ENCODE results near the gene SCAF11. TPM values are rescaled to one million over a fixed set of nuclear protein-coding genes. Genes with fewer than 3 reads are reported as not detected.

The SCAF11 gene
- total and polyA plus RNA-seq, 10 of the 15 experiments (the other 5 are each of a cell fraction or from before 2014, with no cell fraction given): 42.0 to 153 (median 100) TPM

DNA sequence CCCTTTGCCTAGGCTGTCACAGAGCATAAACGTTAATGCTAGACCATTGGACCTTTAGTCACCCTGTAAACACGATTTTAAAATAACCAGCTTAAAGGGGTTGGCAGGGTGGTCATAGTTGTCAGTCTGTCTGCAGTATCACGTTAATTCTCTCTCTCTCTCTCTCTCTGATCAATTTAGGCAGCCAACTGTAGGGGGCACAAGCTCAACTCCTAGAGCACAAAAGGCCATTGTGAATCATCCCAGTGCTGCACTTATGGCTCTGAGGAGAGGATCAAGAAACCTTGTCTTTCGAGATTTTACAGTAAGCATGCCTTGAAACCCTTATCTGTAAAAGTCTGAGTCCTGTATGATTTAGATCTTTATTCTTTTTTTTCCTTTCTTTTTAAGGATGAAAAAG, 97.1 kb downstream of the SCAF11 start:
- ATAC-seq (no peak), DNase-seq (ENCODE audit: low read depth, low spot score) (no peak), FAIRE-seq (no peak)
- no TSS peak for BruUV-seq (replicated peaks)
- Histone ChIP-seq H2AFZ (ENCODE audit: control insufficient read depth, low read depth, low read length) (no peak overlapping the region), H3K79me2 (ENCODE audit: control insufficient read depth, insufficient read depth, low read length) (no peaks in the 10 kb centered on the region), H3K9me3 (replicated peaks; ENCODE audit: control insufficient read depth, insufficient read depth, low read length) (no peaks in the 10 kb centered on the region), H4K20me1 (ENCODE audit: control insufficient read depth, insufficient read depth) (no peaks in the 10 kb centered on the region), H3K36me3 (ENCODE audit: control insufficient read depth in 2 of 2, insufficient read depth in 2 of 2, low read length in 1 of 2) (peaks cover 2 to 15% of the 10 kb centered on the region in 2 experiments), H3K27me3 (replicated peaks in 1 of 2; ENCODE audit: control insufficient read depth in 2 of 2, insufficient read depth in 2 of 2, low read length in 1 of 2) (no peaks in the 10 kb centered on the region), H3K4me3 (no peak overlapping the region), H3K9ac (ENCODE audit: control insufficient read depth, insufficient read depth, low read length) (no peak overlapping the region), H3K27ac (ENCODE audit: control insufficient read depth, insufficient read depth) (no peak overlapping the region), H3K4me2 (ENCODE audit: control insufficient read depth, insufficient read depth) (no peak overlapping the region), H3K4me1 (ENCODE audit: control insufficient read depth, insufficient read depth, low read length) (no peaks in the 10 kb centered on the region)
- ChIA-PET SMC1A (ENCODE audit: uncharacterized antibody, unreplicated experiment) (interaction anchor here (0.7 to 1.2 kb wide), 2 partner anchors 108 to 130 kb away, joined by 3 read pairs; no protein-coding TSS in a partner anchor), POLR2A (interaction anchor here (0.8 kb wide), 1 partner anchor 9 kb away, joined by 3 read pairs; no protein-coding TSS in a partner anchor), CTCF (interaction anchor here (1.5 to 1.8 kb wide), 2 partner anchors 10 to 20 kb away, joined by 4 to 7 read pairs; no protein-coding TSS in a partner anchor), RAD21 (ENCODE audit: unreplicated experiment) (interaction anchor here (1.9 kb wide), 1 partner anchor 349 kb away, joined by 5 read pairs; no protein-coding TSS in a partner anchor)
- WGBS (ENCODE audit: insufficient coverage, insufficient replicate concordance, low lambda C conversion rate, missing lambda C conversion rate): 83% methylated on average over 4 of the region's 4 CpGs
- TF ChIP-seq, protein P1, sequence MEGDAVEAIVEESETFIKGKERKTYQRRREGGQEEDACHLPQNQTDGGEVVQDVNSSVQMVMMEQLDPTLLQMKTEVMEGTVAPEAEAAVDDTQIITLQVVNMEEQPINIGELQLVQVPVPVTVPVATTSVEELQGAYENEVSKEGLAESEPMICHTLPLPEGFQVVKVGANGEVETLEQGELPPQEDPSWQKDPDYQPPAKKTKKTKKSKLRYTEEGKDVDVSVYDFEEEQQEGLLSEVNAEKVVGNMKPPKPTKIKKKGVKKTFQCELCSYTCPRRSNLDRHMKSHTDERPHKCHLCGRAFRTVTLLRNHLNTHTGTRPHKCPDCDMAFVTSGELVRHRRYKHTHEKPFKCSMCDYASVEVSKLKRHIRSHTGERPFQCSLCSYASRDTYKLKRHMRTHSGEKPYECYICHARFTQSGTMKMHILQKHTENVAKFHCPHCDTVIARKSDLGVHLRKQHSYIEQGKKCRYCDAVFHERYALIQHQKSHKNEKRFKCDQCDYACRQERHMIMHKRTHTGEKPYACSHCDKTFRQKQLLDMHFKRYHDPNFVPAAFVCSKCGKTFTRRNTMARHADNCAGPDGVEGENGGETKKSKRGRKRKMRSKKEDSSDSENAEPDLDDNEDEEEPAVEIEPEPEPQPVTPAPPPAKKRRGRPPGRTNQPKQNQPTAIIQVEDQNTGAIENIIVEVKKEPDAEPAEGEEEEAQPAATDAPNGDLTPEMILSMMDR (IDR thresholded peaks at IDR 0.05 in 2 of 3, conservative IDR thresholded peaks at IDR 0.05 in 1 of 3; ENCODE audit: control insufficient read depth in 2 of 3, extremely low read depth in 1 of 3, insufficient read depth in 1 of 3, low read depth in 3 of 3, low read length in 3 of 3): peak in 2 of 3 experiments; percentile 3 to 18; a peak in 1 of 6 replicates
- TF ChIP-seq POLR2A (IDR thresholded peaks at IDR 0.05; ENCODE audit: low read depth, low read length) (no peak), HDAC6 (IDR thresholded peaks at IDR 0.05; ENCODE audit: unreplicated experiment) (no peak), PAX8 (IDR thresholded peaks at IDR 0.05) (no peak)
- intact Hi-C loops (cut with micrococcal nuclease; ENCODE audit: unreplicated experiment) (no loop called here), in situ Hi-C loops (cut with MboI) (no loop called here)

DNA sequence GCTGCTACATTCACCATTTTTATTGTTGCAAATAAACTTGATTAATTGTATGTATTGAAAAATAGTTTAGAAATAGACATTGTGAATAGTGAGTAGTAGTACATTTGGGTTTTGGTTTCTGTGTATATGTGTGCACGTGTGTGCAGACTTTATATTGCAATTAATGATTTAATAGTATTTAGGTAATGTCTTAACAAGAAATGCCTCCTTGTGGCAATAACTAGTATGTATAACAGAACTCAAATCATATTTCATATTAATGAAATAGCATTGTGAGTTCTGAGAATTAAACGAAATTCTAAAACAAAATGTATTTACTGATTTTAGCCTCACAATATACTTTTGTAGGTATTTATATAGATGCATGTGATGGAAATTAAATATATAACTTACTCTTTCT, 100.1 kb downstream of the SCAF11 start:
- 100% methylated on average over 2 of the region's 2 CpGs for WGBS (ENCODE audit: insufficient coverage, insufficient replicate concordance, low lambda C conversion rate, missing lambda C conversion rate)
- Histone ChIP-seq H3K4me1 (ENCODE audit: control insufficient read depth, insufficient read depth, low read length) (no peaks in the 10 kb centered on the region), H4K20me1 (ENCODE audit: control insufficient read depth, insufficient read depth) (no peaks in the 10 kb centered on the region), H3K27me3 (replicated peaks in 1 of 2; ENCODE audit: control insufficient read depth in 2 of 2, insufficient read depth in 2 of 2, low read length in 1 of 2) (no peaks in the 10 kb centered on the region), H3K36me3 (ENCODE audit: control insufficient read depth in 2 of 2, insufficient read depth in 2 of 2, low read length in 1 of 2) (peaks cover 4 to 20% of the 10 kb centered on the region in 2 experiments), H3K4me3 (no peak overlapping the region), H3K9me3 (replicated peaks; ENCODE audit: control insufficient read depth, insufficient read depth, low read length) (peaks cover 6% of the 10 kb centered on the region; the same call in 1 of the 3 replicates), H3K79me2 (ENCODE audit: control insufficient read depth, insufficient read depth, low read length) (no peaks in the 10 kb centered on the region), H2AFZ (ENCODE audit: control insufficient read depth, low read depth, low read length) (no peak overlapping the region), H3K27ac (ENCODE audit: control insufficient read depth, insufficient read depth) (no peak overlapping the region), H3K4me2 (ENCODE audit: control insufficient read depth, insufficient read depth) (no peak overlapping the region), H3K9ac (ENCODE audit: control insufficient read depth, insufficient read depth, low read length) (no peak overlapping the region)
- ChIA-PET RAD21 (ENCODE audit: unreplicated experiment) (no interaction called here), CTCF (no interaction called here), SMC1A (ENCODE audit: uncharacterized antibody, unreplicated experiment) (no interaction called here), POLR2A (no interaction called here)
- DNase-seq (ENCODE audit: low read depth, low spot score): no peak
- intact Hi-C loops (cut with micrococcal nuclease; ENCODE audit: unreplicated experiment) (no loop called here), in situ Hi-C loops (cut with MboI) (no loop called here)
- no TSS peak for BruUV-seq (replicated peaks)
- FAIRE-seq: no peak
- TF ChIP-seq CREB1 (IDR thresholded peaks at IDR 0.05; ENCODE audit: low read depth) (no peak), MTA2 (IDR thresholded peaks at IDR 0.05; ENCODE audit: low read depth) (no peak)
- TF ChIP-seq, protein P2, sequence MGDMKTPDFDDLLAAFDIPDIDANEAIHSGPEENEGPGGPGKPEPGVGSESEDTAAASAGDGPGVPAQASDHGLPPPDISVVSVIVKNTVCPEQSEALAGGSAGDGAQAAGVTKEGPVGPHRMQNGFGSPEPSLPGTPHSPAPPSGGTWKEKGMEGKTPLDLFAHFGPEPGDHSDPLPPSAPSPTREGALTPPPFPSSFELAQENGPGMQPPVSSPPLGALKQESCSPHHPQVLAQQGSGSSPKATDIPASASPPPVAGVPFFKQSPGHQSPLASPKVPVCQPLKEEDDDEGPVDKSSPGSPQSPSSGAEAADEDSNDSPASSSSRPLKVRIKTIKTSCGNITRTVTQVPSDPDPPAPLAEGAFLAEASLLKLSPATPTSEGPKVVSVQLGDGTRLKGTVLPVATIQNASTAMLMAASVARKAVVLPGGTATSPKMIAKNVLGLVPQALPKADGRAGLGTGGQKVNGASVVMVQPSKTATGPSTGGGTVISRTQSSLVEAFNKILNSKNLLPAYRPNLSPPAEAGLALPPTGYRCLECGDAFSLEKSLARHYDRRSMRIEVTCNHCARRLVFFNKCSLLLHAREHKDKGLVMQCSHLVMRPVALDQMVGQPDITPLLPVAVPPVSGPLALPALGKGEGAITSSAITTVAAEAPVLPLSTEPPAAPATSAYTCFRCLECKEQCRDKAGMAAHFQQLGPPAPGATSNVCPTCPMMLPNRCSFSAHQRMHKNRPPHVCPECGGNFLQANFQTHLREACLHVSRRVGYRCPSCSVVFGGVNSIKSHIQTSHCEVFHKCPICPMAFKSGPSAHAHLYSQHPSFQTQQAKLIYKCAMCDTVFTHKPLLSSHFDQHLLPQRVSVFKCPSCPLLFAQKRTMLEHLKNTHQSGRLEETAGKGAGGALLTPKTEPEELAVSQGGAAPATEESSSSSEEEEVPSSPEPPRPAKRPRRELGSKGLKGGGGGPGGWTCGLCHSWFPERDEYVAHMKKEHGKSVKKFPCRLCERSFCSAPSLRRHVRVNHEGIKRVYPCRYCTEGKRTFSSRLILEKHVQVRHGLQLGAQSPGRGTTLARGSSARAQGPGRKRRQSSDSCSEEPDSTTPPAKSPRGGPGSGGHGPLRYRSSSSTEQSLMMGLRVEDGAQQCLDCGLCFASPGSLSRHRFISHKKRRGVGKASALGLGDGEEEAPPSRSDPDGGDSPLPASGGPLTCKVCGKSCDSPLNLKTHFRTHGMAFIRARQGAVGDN (IDR thresholded peaks at IDR 0.05): no peak
- TF ChIP-seq, protein P3, sequence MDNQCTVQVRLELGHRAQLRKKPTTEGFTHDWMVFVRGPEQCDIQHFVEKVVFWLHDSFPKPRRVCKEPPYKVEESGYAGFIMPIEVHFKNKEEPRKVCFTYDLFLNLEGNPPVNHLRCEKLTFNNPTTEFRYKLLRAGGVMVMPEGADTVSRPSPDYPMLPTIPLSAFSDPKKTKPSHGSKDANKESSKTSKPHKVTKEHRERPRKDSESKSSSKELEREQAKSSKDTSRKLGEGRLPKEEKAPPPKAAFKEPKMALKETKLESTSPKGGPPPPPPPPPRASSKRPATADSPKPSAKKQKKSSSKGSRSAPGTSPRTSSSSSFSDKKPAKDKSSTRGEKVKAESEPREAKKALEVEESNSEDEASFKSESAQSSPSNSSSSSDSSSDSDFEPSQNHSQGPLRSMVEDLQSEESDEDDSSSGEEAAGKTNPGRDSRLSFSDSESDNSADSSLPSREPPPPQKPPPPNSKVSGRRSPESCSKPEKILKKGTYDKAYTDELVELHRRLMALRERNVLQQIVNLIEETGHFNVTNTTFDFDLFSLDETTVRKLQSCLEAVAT (IDR thresholded peaks at IDR 0.05): no peak
- no peak for ATAC-seq
